Sigmoid colon (tissue), 4 donors: ENCODE results near the gene LRRC17.
"Not testable (repeated sequence)": the region's sequence is repeated elsewhere in the genome, so short reads cannot be mapped to it uniquely, and the experiment has no call there.

Experiments used
- EP300 ChIP-seq, 4 donors: sonication (generic); formaldehyde crosslinking; IDR thresholded peaks; one replicate each; pipeline ENCODE4 v1.6.1; 2017; ENCODE audit warnings: antibody characterized with exemption in 4 of 4
- POLR2A ChIP-seq, 2 donors: fragments of 450-650 bp; IDR thresholded peaks; one replicate each; pipeline ENCODE4 v1.6.1; 2016; ENCODE audit warnings: antibody characterized with exemption in 2 of 2, mild to moderate bottlenecking in 2 of 2, moderate library complexity in 2 of 2
- POLR2AphosphoS5 ChIP-seq, 4 donors: sonication (generic); formaldehyde crosslinking; IDR thresholded peaks; one replicate each; pipeline ENCODE4 v1.6.1; 2017; ENCODE audit warnings: antibody characterized with exemption in 4 of 4
- TF ChIP-seq, protein P1 (sequence below), 4 experiments: fragments of 450-650 bp in 3 of 4; fragments of 200-600 bp in 1 of 4; IDR thresholded peaks; one replicate each; pipeline ENCODE4 v1.5.1; 2016 to 2019; ENCODE audit warnings: antibody characterized with exemption in 4 of 4, mild to moderate bottlenecking in 3 of 4, moderate library complexity in 2 of 4

DNA sequence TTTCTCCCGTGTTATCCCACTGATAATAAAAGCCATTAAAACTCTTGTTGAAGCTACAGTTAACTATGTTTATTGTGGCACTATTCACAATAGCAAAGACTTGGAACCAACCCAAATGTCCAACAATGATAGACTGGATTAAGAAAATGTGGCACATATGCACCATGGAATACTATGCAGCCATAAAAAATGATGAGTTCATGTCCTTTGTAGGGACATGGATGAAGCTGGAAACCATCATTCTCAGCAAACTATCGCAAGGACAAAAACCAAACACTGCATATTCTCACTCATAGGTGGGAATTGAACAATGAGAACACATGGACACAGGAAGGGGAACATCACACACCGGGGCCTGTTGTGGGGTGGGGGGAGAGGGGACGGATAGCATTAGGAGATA, 64.8 kb downstream of the LRRC17 start:
- TF ChIP-seq, protein P1, sequence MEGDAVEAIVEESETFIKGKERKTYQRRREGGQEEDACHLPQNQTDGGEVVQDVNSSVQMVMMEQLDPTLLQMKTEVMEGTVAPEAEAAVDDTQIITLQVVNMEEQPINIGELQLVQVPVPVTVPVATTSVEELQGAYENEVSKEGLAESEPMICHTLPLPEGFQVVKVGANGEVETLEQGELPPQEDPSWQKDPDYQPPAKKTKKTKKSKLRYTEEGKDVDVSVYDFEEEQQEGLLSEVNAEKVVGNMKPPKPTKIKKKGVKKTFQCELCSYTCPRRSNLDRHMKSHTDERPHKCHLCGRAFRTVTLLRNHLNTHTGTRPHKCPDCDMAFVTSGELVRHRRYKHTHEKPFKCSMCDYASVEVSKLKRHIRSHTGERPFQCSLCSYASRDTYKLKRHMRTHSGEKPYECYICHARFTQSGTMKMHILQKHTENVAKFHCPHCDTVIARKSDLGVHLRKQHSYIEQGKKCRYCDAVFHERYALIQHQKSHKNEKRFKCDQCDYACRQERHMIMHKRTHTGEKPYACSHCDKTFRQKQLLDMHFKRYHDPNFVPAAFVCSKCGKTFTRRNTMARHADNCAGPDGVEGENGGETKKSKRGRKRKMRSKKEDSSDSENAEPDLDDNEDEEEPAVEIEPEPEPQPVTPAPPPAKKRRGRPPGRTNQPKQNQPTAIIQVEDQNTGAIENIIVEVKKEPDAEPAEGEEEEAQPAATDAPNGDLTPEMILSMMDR (IDR thresholded peaks at IDR 0.05): not testable (repeated sequence)
- TF ChIP-seq POLR2AphosphoS5, POLR2A, EP300 (IDR thresholded peaks at IDR 0.05): not testable (repeated sequence)
